Measurements from ENCODE around the gene PBX3. TPM values are rescaled to one million over a fixed set of nuclear protein-coding genes. Genes with fewer than 3 reads are reported as not detected.

PBX3 gene
- total and polyA plus RNA-seq, 9 of the 15 experiments (the other 6 are each of a cell fraction or from before 2014, with no cell fraction given) = 0.14 to 5.8 (median 0.92) TPM

- TF ChIP-seq ZFP91 (CRISPR knock-in tag; IDR thresholded peaks at IDR 0.05) (no peak), DNMT1 (IDR thresholded peaks at IDR 0.05) (no peak), HDGF (IDR thresholded peaks at IDR 0.05) (no peak), RBM39 (optimal IDR thresholded peaks at IDR 0.05; ENCODE audit: low read depth, low read length) (no peak), ZFP1 (CRISPR knock-in tag; IDR thresholded peaks at IDR 0.05) (no peak), PHF20 (IDR thresholded peaks at IDR 0.05; ENCODE audit: partially characterized antibody) (peak; percentile 93), UBTF (IDR thresholded peaks at IDR 0.05; ENCODE audit: borderline replicate concordance in 1 of 2, low read depth in 2 of 2, low read length in 2 of 2) (no peak), HNRNPUL1 (IDR thresholded peaks at IDR 0.05; ENCODE audit: low read length) (no peak), PYGO2 (tag; IDR thresholded peaks at IDR 0.05) (no peak), CTCFL (IDR thresholded peaks at IDR 0.05; ENCODE audit: borderline replicate concordance, insufficient read depth, low read depth, low read length, poor library complexity, severe bottlenecking) (no peak), SMARCC2 (IDR thresholded peaks at IDR 0.05; ENCODE audit: low read depth) (no peak), CREB1 (IDR thresholded peaks at IDR 0.05) (no peak; the same call in 1 of the 2 replicates), CREB1 (CRISPR knock-in tag; IDR thresholded peaks at IDR 0.05) (no peak), ZNF197 (CRISPR knock-in tag; IDR thresholded peaks at IDR 0.05; ENCODE audit: low read depth) (no peak; the same call in 1 of the 2 replicates), DIDO1 (tag; IDR thresholded peaks at IDR 0.05; ENCODE audit: low read depth) (peak; percentile 71; the same call in 1 of the 2 replicates), ZNF707 (CRISPR knock-in tag; conservative IDR thresholded peaks at IDR 0.05) (no peak), CCNT2 (IDR thresholded peaks at IDR 0.05; ENCODE audit: borderline replicate concordance, extremely low read depth, insufficient read length, low read depth, low read length) (peak; percentile 74), BRD4 (IDR thresholded peaks at IDR 0.05) (peak; percentile 56; the same call in 1 of the 2 replicates), CHD2 (IDR thresholded peaks at IDR 0.05; ENCODE audit: low read depth, low read length) (no peak), CTCF (IDR thresholded peaks at IDR 0.05 in 2 of 3, conservative IDR thresholded peaks at IDR 0.05 in 1 of 3; ENCODE audit: insufficient read depth in 2 of 3, low read depth in 1 of 3, low read length in 3 of 3) (0 out of 6 replicates have a peak, but pooled peaks of 1 of the 3 experiments have one; percentile 0)
Measured at GRCh38 chr9:125706651-125707471, 40.3 kb upstream of the PBX3 start, which contains the start of gene MAPKAP1 (continued).
